Colonic mucosa (tissue), 4 donors: ENCODE data around the gene FIS1. TPM values are rescaled to one million over a fixed set of nuclear protein-coding genes. Genes with fewer than 3 reads are reported as not detected.
"Not testable (repeated sequence)": the region's sequence is repeated elsewhere in the genome, so short reads cannot be mapped to it uniquely, and the experiment has no call there.

Source experiments
- DNase-seq: peaks from one replicate; pipeline ENCODE4 v3.0.0-alpha.2; 2020
- H3K27ac ChIP-seq: fragments of 200-600 bp; one replicate; pipeline ENCODE4 v1.8.0; 2021
- H3K27me3 ChIP-seq: fragments of 200-600 bp; one replicate; pipeline ENCODE4 v1.8.0; 2021
- H3K36me3 ChIP-seq: fragments of 200-600 bp; one replicate; pipeline ENCODE4 v1.8.0; 2021
- H3K4me1 ChIP-seq: fragments of 200-600 bp; one replicate; pipeline ENCODE4 v1.8.0; 2021; ENCODE audit warnings: mild to moderate bottlenecking
- H3K4me3 ChIP-seq: fragments of 200-600 bp; one replicate; pipeline ENCODE4 v1.8.0; 2021
- H3K9ac ChIP-seq, 2 donors: one replicate each; pipeline ENCODE4 v1.7.0; 2013; ENCODE audit warnings: control low read depth in 2 of 2, low read depth in 2 of 2, low read length in 2 of 2
- H3K9me3 ChIP-seq: fragments of 200-600 bp; one replicate; pipeline ENCODE4 v1.8.0; 2021
- CTCF ChIP-seq: fragments of 200-600 bp; IDR thresholded peaks from one replicate; pipeline ENCODE4 v1.8.0; 2022; ENCODE audit warnings: antibody characterized with exemption, mild to moderate bottlenecking
- intact Hi-C: fragments of 100-400 bp; cut with DNase I; formaldehyde crosslinking; loops from one replicate; pipeline ENCODE4 v1.14.1; 2022
- total RNA-seq, 2 donors: library from RNA; stranded (reverse); fragmentation: NEBNext Ultra II Directional in 1 of 2; extraction: Animal tissue kit (Norgen Biotek cat#: 25700) in 1 of 2; gene quantifications; one replicate each; pipeline ENCODE4 v1.2.1, GENCODE V29; 2021
- donor health status: healthy.
- donor health status: DM: no; HTN: no; CAD: no.
- donor health status: DM: no; HTN: no; CAD: no.

Gene FIS1
- total RNA-seq, 2 donors from 2014 or later = 132 to 148 TPM

- H3K4me3 ChIP-seq = no peak overlapping the region
- no peak for DNase-seq
- TF ChIP-seq CTCF = no peak
- no peak overlapping the region for H3K9ac ChIP-seq
- no peaks in the 10 kb centered on the region for H3K9me3 ChIP-seq
- H3K27ac ChIP-seq = no peak overlapping the region
- H3K4me1 ChIP-seq = no peaks in the 10 kb centered on the region
- no peaks in the 10 kb centered on the region for H3K36me3 ChIP-seq
- intact Hi-C loops = no loop called here
- H3K27me3 ChIP-seq = no peaks in the 10 kb centered on the region
Measured at GRCh38 chr7:101288439-101288838, 43.6 kb upstream of the FIS1 start.

GRCh38 chr7:101287032-101287431, 42.2 kb upstream of the FIS1 start:
- DNase-seq = no peak
- Histone ChIP-seq H3K4me1 (no peaks in the 10 kb centered on the region), H3K4me3 (no peak overlapping the region), H3K9ac (no peak overlapping the region), H3K27ac (no peak overlapping the region), H3K36me3 (no peaks in the 10 kb centered on the region), H3K9me3 (no peaks in the 10 kb centered on the region), H3K27me3 (no peaks in the 10 kb centered on the region)
- intact Hi-C loops = no loop called here
- no peak for TF ChIP-seq CTCF

- intact Hi-C loops, H3K27ac ChIP-seq, H3K9ac ChIP-seq, H3K4me3 ChIP-seq, H3K9me3 ChIP-seq, H3K36me3 ChIP-seq, H3K4me1 ChIP-seq, DNase-seq, H3K27me3 ChIP-seq: not testable (repeated sequence)
Measured at GRCh38 chr7:101285880-101286279, 41.0 kb upstream of the FIS1 start.

GRCh38 chr7:101285171-101285570, 40.3 kb upstream of the FIS1 start:
- intact Hi-C loops = no loop called here
- H3K4me1 ChIP-seq = no peaks in the 10 kb centered on the region
- no peak for TF ChIP-seq CTCF
- no peaks in the 10 kb centered on the region for H3K27me3 ChIP-seq
- no peaks in the 10 kb centered on the region for H3K9me3 ChIP-seq
- DNase-seq = no peak
- H3K36me3 ChIP-seq = no peaks in the 10 kb centered on the region
- no peak overlapping the region for H3K27ac ChIP-seq
- H3K4me3 ChIP-seq = no peak overlapping the region
- H3K9ac ChIP-seq = no peak overlapping the region

- not testable (repeated sequence) for DNase-seq, H3K27me3 ChIP-seq, H3K27ac ChIP-seq, H3K4me1 ChIP-seq, H3K9ac ChIP-seq, H3K4me3 ChIP-seq, H3K36me3 ChIP-seq, H3K9me3 ChIP-seq
- intact Hi-C loops = loop anchor here (5.0 kb wide), 2 partner anchors 89 to 134 kb away; no protein-coding TSS in a partner anchor
Measured at GRCh38 chr7:101280912-101281311, 36.0 kb upstream of the FIS1 start.

GRCh38 chr7:101278461-101279292, 33.8 kb upstream of the FIS1 start:
- no peaks in the 10 kb centered on the region for H3K9me3 ChIP-seq
- no peak overlapping the region for H3K4me3 ChIP-seq
- H3K9ac ChIP-seq = no peak overlapping the region
- H3K27me3 ChIP-seq = no peaks in the 10 kb centered on the region
- no peaks in the 10 kb centered on the region for H3K36me3 ChIP-seq
- no peaks in the 10 kb centered on the region for H3K4me1 ChIP-seq
- intact Hi-C loops = no loop called here
- DNase-seq = no peak
- no peak for TF ChIP-seq CTCF
- no peak overlapping the region for H3K27ac ChIP-seq
